WTC11 (cell line): ENCODE results near the gene IFITM10. TPM values are rescaled to one million over a fixed set of nuclear protein-coding genes. Genes with fewer than 3 reads are reported as not detected.

Source experiments
- ATAC-seq: fragments of 200-7000 bp; cut with Tn5 transposase; 2 replicates; pipeline ENCODE4 v1.10.0; 2021; ENCODE audit warnings: mild to moderate bottlenecking, moderate library complexity
- CTCF ChIA-PET: fragments of 300-600 bp; sonication (Branson Sonifier 250); formaldehyde crosslinking; loops from one replicate; lab custom pipeline; 2021; ENCODE audit warnings: antibody characterized with exemption; lab: Charles Lee
- POLR2A ChIA-PET: fragments of 350-600 bp; sonication (Branson Sonifier 250); formaldehyde crosslinking; loops from one replicate; lab custom pipeline; 2021; ENCODE audit warnings: antibody characterized with exemption; lab: Charles Lee
- DNase-seq: peaks from one replicate; pipeline ENCODE4 v3.0.0; 2021; ENCODE audit warnings: low spot score
- H3K27ac Mint-ChIP-seq: 2 replicates; pipeline ENCODE4 v1.8.0; 2021; ENCODE audit warnings: mixed read lengths
- H3K27me3 Mint-ChIP-seq: 2 replicates; pipeline ENCODE4 v1.8.0; 2021; ENCODE audit warnings: low read depth, mild to moderate bottlenecking, moderate library complexity, mixed read lengths
- H3K36me3 Mint-ChIP-seq: 2 replicates; pipeline ENCODE4 v1.8.0; 2021; ENCODE audit warnings: mixed read lengths
- H3K4me1 Mint-ChIP-seq: 2 replicates; pipeline ENCODE4 v1.8.0; 2022; ENCODE audit warnings: mixed read lengths
- H3K4me3 Mint-ChIP-seq: 2 replicates; pipeline ENCODE4 v1.8.0; 2021; ENCODE audit warnings: mild to moderate bottlenecking, moderate library complexity, mixed read lengths
- H3K9me3 Mint-ChIP-seq: 2 replicates; pipeline ENCODE4 v1.8.0; 2021; ENCODE audit warnings: mixed read lengths
- ELF4 ChIP-seq: sonication (generic); formaldehyde crosslinking; IDR thresholded peaks from 2 replicates; pipeline ENCODE4 v1.8.1; 2022; ENCODE audit warnings: low read depth, mild to moderate bottlenecking, moderate library complexity, missing genetic modification reagents
- FOXJ3 ChIP-seq: sonication (generic); formaldehyde crosslinking; IDR thresholded peaks from 2 replicates; pipeline ENCODE4 v1.9.0; 2021; ENCODE audit warnings: missing genetic modification reagents, mild to moderate bottlenecking, borderline replicate concordance
- MXD4 ChIP-seq: fragments of 250-450 bp; sonication (Bioruptor Pico); IDR thresholded peaks from 2 replicates; pipeline ENCODE4 v1.8.0; 2021; ENCODE audit warnings: mild to moderate bottlenecking, moderate library complexity, borderline replicate concordance
- NFATC4 ChIP-seq: fragments of 250-450 bp; sonication (Bioruptor Pico); IDR thresholded peaks from 2 replicates; pipeline ENCODE4 v1.9.0; 2021; ENCODE audit warnings: mild to moderate bottlenecking
- PRRX2 ChIP-seq: fragments of 250-450 bp; sonication (Bioruptor Pico); IDR thresholded peaks from 2 replicates; pipeline ENCODE4 v1.8.0; 2021; ENCODE audit warnings: mild to moderate bottlenecking
- SMAD3 ChIP-seq: sonication (generic); formaldehyde crosslinking; IDR thresholded peaks from 2 replicates; pipeline ENCODE4 v1.8.0; 2022; ENCODE audit warnings: missing genetic modification reagents, mild to moderate bottlenecking, borderline replicate concordance
- ZNF671 ChIP-seq: fragments of 250-450 bp; sonication (Bioruptor Pico); IDR thresholded peaks from 2 replicates; pipeline ENCODE4 v1.8.0; 2021; ENCODE audit warnings: mild to moderate bottlenecking
- total RNA-seq: library from RNA; stranded (reverse); gene quantifications from 3 replicates; pipeline ENCODE4 v1.2.3, GENCODE V29; 2021
- TF ChIP-seq, protein P1 (sequence below): sonication (generic); formaldehyde crosslinking; IDR thresholded peaks from 2 replicates; pipeline ENCODE4 v1.8.1; 2023; ENCODE audit warnings: mild to moderate bottlenecking, missing genetic modification reagents, moderate library complexity
- TF ChIP-seq, protein P2 (sequence below): fragments of 200-600 bp; IDR thresholded peaks from 2 replicates; pipeline ENCODE4 v1.8.0; 2022; ENCODE audit warnings: antibody characterized with exemption
- TF ChIP-seq, protein P3 (sequence below): fragments of 250-450 bp; sonication (Bioruptor Pico); IDR thresholded peaks from 2 replicates; pipeline ENCODE4 v1.9.0; 2021; ENCODE audit warnings: moderate library complexity, mild to moderate bottlenecking, inconsistent platforms, borderline replicate concordance
- TF ChIP-seq, protein P4 (sequence below): fragments of 250-450 bp; sonication (Bioruptor Pico); IDR thresholded peaks from 2 replicates; pipeline ENCODE4 v1.9.0; 2021; ENCODE audit warnings: mild to moderate bottlenecking
- TF ChIP-seq, protein P5 (sequence below): sonication (generic); formaldehyde crosslinking; IDR thresholded peaks from 2 replicates; pipeline ENCODE4 v1.8.1; 2023; ENCODE audit warnings: mild to moderate bottlenecking, missing genetic modification reagents, borderline replicate concordance
- TF ChIP-seq, protein P6 (sequence below): sonication (generic); formaldehyde crosslinking; IDR thresholded peaks from 2 replicates; pipeline ENCODE4 v1.8.1; 2023; ENCODE audit warnings: mild to moderate bottlenecking, missing genetic modification reagents
- TF ChIP-seq, protein P7 (sequence below): sonication (generic); formaldehyde crosslinking; conservative IDR thresholded peaks from 2 replicates; pipeline ENCODE4 v1.8.1; 2023; ENCODE audit warnings: mild to moderate bottlenecking, low read depth, missing genetic modification reagents, moderate library complexity
- TF ChIP-seq, protein P8 (sequence below): sonication (generic); formaldehyde crosslinking; IDR thresholded peaks from 2 replicates; pipeline ENCODE4 v1.8.1; 2023; ENCODE audit warnings: mild to moderate bottlenecking, missing genetic modification reagents
- TF ChIP-seq, protein P9 (sequence below): fragments of 250-450 bp; sonication (Bioruptor Pico); IDR thresholded peaks from 2 replicates; pipeline ENCODE4 v2.1.2; 2022; ENCODE audit warnings: mild to moderate bottlenecking, moderate library complexity
- TF ChIP-seq, protein P10 (sequence below): sonication (generic); formaldehyde crosslinking; IDR thresholded peaks from 2 replicates; pipeline ENCODE4 v1.8.1; 2022; ENCODE audit warnings: missing genetic modification reagents, borderline replicate concordance

IFITM10 gene
- total RNA-seq, 1 experiment from 2014 or later: 1.7 TPM

DNA sequence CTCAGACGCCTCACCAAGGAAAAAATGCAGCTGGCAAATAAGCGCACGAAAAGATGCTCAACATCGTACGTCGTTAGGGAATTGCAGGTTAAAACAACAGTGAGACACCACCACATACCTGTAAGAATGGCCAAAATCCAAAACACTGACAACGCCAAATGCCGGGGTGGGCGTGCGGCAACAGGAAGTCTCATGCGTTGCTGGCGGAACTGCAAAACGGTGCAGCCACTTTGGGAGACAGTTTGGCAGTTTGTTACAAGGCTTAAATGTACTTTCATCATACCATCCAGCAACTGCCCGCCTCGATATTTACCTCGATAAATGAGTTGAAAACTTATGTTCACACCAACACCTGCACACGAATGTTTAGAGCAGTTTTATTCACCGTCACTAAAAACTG, 20.9 kb upstream of the IFITM10 start:
- ChIA-PET POLR2A (interaction anchor here (0.6 kb wide), 1 partner anchor 80 kb away, joined by 4 read pairs; no protein-coding TSS in a partner anchor), CTCF (interaction anchor here (1.0 to 2.6 kb wide), 5 partner anchors 25 to 131 kb away, joined by 3 to 22 read pairs (median 5); no protein-coding TSS in a partner anchor)
- Mint-ChIP-seq H3K27me3 (peaks cover 4% of the 10 kb centered on the region), H3K4me1 (peaks cover 20% of the 10 kb centered on the region), H3K4me3 (no peak overlapping the region), H3K36me3 (no peaks in the 10 kb centered on the region), H3K27ac (no peak overlapping the region), H3K9me3 (no peaks in the 10 kb centered on the region)
- ATAC-seq (no peak), DNase-seq (no peak)
- TF ChIP-seq FOXJ3 (CRISPR knock-in tag): no peak
- TF ChIP-seq, protein P1, sequence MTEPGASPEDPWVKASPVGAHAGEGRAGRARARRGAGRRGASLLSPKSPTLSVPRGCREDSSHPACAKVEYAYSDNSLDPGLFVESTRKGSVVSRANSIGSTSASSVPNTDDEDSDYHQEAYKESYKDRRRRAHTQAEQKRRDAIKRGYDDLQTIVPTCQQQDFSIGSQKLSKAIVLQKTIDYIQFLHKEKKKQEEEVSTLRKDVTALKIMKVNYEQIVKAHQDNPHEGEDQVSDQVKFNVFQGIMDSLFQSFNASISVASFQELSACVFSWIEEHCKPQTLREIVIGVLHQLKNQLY (CRISPR knock-in tag): no peak
- no peak for TF ChIP-seq MXD4 (CRISPR knock-in tag)
- no peak for TF ChIP-seq NFATC4 (CRISPR knock-in tag)
- TF ChIP-seq, protein P2, sequence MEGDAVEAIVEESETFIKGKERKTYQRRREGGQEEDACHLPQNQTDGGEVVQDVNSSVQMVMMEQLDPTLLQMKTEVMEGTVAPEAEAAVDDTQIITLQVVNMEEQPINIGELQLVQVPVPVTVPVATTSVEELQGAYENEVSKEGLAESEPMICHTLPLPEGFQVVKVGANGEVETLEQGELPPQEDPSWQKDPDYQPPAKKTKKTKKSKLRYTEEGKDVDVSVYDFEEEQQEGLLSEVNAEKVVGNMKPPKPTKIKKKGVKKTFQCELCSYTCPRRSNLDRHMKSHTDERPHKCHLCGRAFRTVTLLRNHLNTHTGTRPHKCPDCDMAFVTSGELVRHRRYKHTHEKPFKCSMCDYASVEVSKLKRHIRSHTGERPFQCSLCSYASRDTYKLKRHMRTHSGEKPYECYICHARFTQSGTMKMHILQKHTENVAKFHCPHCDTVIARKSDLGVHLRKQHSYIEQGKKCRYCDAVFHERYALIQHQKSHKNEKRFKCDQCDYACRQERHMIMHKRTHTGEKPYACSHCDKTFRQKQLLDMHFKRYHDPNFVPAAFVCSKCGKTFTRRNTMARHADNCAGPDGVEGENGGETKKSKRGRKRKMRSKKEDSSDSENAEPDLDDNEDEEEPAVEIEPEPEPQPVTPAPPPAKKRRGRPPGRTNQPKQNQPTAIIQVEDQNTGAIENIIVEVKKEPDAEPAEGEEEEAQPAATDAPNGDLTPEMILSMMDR: no peak
- TF ChIP-seq, protein P3, sequence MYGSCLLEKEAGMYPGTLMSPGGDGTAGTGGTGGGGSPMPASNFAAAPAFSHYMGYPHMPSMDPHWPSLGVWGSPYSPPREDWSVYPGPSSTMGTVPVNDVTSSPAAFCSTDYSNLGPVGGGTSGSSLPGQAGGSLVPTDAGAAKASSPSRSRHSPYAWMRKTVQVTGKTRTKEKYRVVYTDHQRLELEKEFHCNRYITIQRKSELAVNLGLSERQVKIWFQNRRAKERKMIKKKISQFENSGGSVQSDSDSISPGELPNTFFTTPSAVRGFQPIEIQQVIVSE (CRISPR knock-in tag): no peak
- no peak for TF ChIP-seq PRRX2 (CRISPR knock-in tag)

DNA sequence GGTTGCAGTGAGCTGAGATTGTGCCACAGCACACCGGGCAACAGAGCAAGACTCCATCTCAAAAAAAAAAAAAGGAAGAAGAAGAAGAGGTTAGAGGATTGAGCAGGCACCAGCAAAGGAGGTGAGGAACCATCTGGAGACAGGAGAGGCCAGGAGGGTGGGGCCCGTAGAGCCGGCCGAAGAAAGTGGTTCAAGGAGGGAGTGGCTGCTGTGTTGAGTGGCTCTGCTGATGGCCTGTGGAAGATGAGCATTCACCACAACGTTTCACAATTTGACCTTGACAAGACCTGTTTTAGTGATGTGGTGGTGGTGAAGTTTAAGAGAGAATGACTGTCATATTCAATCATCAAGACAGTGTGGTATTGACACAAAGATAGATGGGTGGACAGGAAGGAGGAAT, 20.1 kb upstream of the IFITM10 start:
- no peaks in the 10 kb centered on the region for H3K36me3 Mint-ChIP-seq
- no peak for ATAC-seq
- no peak overlapping the region for H3K4me3 Mint-ChIP-seq
- H3K27ac Mint-ChIP-seq: no peak overlapping the region
- POLR2A ChIA-PET: no interaction called here
- H3K4me1 Mint-ChIP-seq: peaks cover 20% of the 10 kb centered on the region
- DNase-seq: no peak
- no peaks in the 10 kb centered on the region for H3K9me3 Mint-ChIP-seq
- H3K27me3 Mint-ChIP-seq: peaks cover 4% of the 10 kb centered on the region
- CTCF ChIA-PET: interaction anchor here (2.1 kb wide), 1 partner anchor 112 kb away, joined by 6 read pairs; no protein-coding TSS in a partner anchor
- TF ChIP-seq, protein P4, sequence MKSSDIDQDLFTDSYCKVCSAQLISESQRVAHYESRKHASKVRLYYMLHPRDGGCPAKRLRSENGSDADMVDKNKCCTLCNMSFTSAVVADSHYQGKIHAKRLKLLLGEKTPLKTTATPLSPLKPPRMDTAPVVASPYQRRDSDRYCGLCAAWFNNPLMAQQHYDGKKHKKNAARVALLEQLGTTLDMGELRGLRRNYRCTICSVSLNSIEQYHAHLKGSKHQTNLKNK: no peak
- TF ChIP-seq, protein P5, sequence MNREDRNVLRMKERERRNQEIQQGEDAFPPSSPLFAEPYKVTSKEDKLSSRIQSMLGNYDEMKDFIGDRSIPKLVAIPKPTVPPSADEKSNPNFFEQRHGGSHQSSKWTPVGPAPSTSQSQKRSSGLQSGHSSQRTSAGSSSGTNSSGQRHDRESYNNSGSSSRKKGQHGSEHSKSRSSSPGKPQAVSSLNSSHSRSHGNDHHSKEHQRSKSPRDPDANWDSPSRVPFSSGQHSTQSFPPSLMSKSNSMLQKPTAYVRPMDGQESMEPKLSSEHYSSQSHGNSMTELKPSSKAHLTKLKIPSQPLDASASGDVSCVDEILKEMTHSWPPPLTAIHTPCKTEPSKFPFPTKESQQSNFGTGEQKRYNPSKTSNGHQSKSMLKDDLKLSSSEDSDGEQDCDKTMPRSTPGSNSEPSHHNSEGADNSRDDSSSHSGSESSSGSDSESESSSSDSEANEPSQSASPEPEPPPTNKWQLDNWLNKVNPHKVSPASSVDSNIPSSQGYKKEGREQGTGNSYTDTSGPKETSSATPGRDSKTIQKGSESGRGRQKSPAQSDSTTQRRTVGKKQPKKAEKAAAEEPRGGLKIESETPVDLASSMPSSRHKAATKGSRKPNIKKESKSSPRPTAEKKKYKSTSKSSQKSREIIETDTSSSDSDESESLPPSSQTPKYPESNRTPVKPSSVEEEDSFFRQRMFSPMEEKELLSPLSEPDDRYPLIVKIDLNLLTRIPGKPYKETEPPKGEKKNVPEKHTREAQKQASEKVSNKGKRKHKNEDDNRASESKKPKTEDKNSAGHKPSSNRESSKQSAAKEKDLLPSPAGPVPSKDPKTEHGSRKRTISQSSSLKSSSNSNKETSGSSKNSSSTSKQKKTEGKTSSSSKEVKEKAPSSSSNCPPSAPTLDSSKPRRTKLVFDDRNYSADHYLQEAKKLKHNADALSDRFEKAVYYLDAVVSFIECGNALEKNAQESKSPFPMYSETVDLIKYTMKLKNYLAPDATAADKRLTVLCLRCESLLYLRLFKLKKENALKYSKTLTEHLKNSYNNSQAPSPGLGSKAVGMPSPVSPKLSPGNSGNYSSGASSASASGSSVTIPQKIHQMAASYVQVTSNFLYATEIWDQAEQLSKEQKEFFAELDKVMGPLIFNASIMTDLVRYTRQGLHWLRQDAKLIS (CRISPR knock-in tag): no peak
- TF ChIP-seq ZNF671 (CRISPR knock-in tag) (no peak), SMAD3 (CRISPR knock-in tag) (no peak), ELF4 (CRISPR knock-in tag) (no peak)
- TF ChIP-seq, protein P6, sequence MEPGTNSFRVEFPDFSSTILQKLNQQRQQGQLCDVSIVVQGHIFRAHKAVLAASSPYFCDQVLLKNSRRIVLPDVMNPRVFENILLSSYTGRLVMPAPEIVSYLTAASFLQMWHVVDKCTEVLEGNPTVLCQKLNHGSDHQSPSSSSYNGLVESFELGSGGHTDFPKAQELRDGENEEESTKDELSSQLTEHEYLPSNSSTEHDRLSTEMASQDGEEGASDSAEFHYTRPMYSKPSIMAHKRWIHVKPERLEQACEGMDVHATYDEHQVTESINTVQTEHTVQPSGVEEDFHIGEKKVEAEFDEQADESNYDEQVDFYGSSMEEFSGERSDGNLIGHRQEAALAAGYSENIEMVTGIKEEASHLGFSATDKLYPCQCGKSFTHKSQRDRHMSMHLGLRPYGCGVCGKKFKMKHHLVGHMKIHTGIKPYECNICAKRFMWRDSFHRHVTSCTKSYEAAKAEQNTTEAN (CRISPR knock-in tag): no peak
- TF ChIP-seq, protein P7, sequence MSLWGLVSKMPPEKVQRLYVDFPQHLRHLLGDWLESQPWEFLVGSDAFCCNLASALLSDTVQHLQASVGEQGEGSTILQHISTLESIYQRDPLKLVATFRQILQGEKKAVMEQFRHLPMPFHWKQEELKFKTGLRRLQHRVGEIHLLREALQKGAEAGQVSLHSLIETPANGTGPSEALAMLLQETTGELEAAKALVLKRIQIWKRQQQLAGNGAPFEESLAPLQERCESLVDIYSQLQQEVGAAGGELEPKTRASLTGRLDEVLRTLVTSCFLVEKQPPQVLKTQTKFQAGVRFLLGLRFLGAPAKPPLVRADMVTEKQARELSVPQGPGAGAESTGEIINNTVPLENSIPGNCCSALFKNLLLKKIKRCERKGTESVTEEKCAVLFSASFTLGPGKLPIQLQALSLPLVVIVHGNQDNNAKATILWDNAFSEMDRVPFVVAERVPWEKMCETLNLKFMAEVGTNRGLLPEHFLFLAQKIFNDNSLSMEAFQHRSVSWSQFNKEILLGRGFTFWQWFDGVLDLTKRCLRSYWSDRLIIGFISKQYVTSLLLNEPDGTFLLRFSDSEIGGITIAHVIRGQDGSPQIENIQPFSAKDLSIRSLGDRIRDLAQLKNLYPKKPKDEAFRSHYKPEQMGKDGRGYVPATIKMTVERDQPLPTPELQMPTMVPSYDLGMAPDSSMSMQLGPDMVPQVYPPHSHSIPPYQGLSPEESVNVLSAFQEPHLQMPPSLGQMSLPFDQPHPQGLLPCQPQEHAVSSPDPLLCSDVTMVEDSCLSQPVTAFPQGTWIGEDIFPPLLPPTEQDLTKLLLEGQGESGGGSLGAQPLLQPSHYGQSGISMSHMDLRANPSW: no peak
- TF ChIP-seq, protein P8, sequence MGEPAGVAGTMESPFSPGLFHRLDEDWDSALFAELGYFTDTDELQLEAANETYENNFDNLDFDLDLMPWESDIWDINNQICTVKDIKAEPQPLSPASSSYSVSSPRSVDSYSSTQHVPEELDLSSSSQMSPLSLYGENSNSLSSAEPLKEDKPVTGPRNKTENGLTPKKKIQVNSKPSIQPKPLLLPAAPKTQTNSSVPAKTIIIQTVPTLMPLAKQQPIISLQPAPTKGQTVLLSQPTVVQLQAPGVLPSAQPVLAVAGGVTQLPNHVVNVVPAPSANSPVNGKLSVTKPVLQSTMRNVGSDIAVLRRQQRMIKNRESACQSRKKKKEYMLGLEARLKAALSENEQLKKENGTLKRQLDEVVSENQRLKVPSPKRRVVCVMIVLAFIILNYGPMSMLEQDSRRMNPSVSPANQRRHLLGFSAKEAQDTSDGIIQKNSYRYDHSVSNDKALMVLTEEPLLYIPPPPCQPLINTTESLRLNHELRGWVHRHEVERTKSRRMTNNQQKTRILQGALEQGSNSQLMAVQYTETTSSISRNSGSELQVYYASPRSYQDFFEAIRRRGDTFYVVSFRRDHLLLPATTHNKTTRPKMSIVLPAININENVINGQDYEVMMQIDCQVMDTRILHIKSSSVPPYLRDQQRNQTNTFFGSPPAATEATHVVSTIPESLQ (CRISPR knock-in tag): no peak
- TF ChIP-seq, protein P9, sequence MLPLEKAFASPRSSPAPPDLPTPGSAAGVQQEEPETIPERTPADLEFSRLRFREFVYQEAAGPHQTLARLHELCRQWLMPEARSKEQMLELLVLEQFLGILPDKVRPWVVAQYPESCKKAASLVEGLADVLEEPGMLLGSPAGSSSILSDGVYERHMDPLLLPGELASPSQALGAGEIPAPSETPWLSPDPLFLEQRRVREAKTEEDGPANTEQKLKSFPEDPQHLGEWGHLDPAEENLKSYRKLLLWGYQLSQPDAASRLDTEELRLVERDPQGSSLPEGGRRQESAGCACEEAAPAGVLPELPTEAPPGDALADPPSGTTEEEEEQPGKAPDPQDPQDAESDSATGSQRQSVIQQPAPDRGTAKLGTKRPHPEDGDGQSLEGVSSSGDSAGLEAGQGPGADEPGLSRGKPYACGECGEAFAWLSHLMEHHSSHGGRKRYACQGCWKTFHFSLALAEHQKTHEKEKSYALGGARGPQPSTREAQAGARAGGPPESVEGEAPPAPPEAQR: no peak
- TF ChIP-seq, protein P10, sequence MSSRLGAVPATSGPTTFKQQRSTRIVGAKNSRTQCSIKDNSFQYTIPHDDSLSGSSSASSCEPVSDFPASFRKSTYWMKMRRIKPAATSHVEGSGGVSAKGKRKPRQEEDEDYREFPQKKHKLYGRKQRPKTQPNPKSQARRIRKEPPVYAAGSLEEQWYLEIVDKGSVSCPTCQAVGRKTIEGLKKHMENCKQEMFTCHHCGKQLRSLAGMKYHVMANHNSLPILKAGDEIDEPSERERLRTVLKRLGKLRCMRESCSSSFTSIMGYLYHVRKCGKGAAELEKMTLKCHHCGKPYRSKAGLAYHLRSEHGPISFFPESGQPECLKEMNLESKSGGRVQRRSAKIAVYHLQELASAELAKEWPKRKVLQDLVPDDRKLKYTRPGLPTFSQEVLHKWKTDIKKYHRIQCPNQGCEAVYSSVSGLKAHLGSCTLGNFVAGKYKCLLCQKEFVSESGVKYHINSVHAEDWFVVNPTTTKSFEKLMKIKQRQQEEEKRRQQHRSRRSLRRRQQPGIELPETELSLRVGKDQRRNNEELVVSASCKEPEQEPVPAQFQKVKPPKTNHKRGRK: no peak
